GM23338 (cell line): Measurements from ENCODE around the gene TSR3.
A peak's percentile ranks its signal among the peaks of the same experiment; 100 is the strongest.

Experiments
- POLR2AphosphoS5 ChIP-seq: IDR thresholded peaks from 2 replicates; pipeline ENCODE4 v1.6.1; 2016; ENCODE audit warnings: antibody characterized with exemption, low read depth
- TF ChIP-seq, protein P1 (sequence below), 2 experiments: fragments of 200-600 bp in 1 of 2; sonication (generic) in 1 of 2; conservative IDR thresholded peaks; 2 replicates each; pipeline versions ENCODE4 v1.5.1 to v1.6.1; 2016 to 2017; ENCODE audit warnings: antibody characterized with exemption in 2 of 2, low read depth in 2 of 2, mild to moderate bottlenecking in 2 of 2, moderate library complexity in 1 of 2

DNA sequence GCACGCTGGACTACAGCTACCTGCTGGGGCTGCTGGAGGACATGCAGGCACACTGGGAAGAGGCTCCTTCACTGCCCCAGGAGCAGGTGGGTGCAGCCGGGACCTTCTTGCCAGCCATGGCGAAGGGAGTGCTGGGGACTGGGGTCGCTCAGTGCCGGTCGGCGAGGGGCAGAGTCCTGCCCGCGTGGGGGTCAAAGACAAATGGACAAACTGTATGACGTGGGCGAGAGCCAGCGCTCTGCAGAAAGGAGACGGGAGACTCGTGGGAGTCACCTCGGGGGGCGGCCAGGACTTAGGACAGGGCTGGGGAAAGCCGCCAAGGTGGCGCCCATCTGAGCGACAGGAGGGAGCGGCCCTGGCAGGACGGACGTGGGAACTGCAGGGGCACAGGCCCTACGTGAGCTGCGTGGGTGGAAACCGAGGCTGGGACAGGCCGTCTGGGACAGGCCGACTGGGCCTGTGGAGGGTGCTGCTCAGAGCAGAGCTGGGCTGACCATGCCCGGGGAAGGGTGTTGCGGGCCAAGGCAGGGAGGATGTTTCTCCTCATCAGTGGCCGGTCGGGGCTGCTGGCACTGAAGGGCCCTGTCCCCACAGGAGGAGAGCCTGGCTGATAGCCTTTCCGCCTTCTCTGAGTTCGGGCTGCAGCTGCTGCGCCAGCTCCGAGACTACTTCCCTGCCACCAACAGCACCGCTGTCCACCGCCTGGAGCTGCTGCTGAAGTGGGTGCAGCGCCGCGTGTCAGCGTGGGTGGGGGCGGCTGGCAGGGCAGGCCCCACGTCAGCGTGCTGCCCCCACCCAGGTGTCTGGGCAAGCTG, 8.0 kb downstream of the TSR3 start:
- TF ChIP-seq, protein P1, sequence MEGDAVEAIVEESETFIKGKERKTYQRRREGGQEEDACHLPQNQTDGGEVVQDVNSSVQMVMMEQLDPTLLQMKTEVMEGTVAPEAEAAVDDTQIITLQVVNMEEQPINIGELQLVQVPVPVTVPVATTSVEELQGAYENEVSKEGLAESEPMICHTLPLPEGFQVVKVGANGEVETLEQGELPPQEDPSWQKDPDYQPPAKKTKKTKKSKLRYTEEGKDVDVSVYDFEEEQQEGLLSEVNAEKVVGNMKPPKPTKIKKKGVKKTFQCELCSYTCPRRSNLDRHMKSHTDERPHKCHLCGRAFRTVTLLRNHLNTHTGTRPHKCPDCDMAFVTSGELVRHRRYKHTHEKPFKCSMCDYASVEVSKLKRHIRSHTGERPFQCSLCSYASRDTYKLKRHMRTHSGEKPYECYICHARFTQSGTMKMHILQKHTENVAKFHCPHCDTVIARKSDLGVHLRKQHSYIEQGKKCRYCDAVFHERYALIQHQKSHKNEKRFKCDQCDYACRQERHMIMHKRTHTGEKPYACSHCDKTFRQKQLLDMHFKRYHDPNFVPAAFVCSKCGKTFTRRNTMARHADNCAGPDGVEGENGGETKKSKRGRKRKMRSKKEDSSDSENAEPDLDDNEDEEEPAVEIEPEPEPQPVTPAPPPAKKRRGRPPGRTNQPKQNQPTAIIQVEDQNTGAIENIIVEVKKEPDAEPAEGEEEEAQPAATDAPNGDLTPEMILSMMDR (conservative IDR thresholded peaks at IDR 0.05; ENCODE audit: low read depth in 2 of 2) = no peak
- TF ChIP-seq POLR2AphosphoS5 = 0 out of 2 replicates have a peak, but pooled peaks have one; percentile 33
